SK-N-MC (cell line): ENCODE data around the gene WDHD1.
"Not testable (repeated sequence)": the region's sequence is repeated elsewhere in the genome, so short reads cannot be mapped to it uniquely, and the experiment has no call there.

Source experiments
- DNase-seq: peaks from one replicate; pipeline ENCODE4 v3.0.0-alpha.2; 2011; ENCODE audit warnings: low read depth, low spot score
- H3K27ac ChIP-seq: fragments of 200-600 bp; sonication (generic); 2 replicates; pipeline ENCODE4 v1.5.1; 2016; ENCODE audit warnings: mixed run types
- H3K36me3 ChIP-seq: fragments of 200-600 bp; sonication (generic); 2 replicates; pipeline ENCODE4 v1.6.1; 2017; ENCODE audit warnings: antibody characterized with exemption, low read length, mixed read lengths; ENCODE audit not compliant: insufficient read depth
- H3K4me3 ChIP-seq: fragments of 200-600 bp; sonication (generic); 2 replicates; pipeline ENCODE4 v1.5.1; 2016
- H3K9ac ChIP-seq: fragments of 200-600 bp; sonication (generic); 2 replicates; pipeline ENCODE4 v1.8.0; 2017; ENCODE audit warnings: mixed run types, mixed read lengths; ENCODE audit not compliant: insufficient read length
- H3K9me3 ChIP-seq: fragments of 200-600 bp; sonication (generic); 2 replicates; pipeline ENCODE4 v1.6.1; 2017; ENCODE audit warnings: low read depth, mild to moderate bottlenecking, antibody characterized with exemption, low read length, moderate library complexity, mixed read lengths
- EZH2 ChIP-seq: fragments of 200-600 bp; sonication (generic); IDR thresholded peaks from one replicate; pipeline ENCODE4 v1.6.1; 2017; ENCODE audit warnings: antibody characterized with exemption
- FOXP2 ChIP-seq: optimal IDR thresholded peaks from 2 replicates; pipeline ENCODE3; 2011; ENCODE audit warnings: mild to moderate bottlenecking, moderate library complexity; ENCODE audit not compliant: insufficient read depth; ENCODE audit errors: extremely low read length, control extremely low read depth
- POLR2AphosphoS5 ChIP-seq: IDR thresholded peaks from 2 replicates; pipeline ENCODE4 v1.6.1; 2012; ENCODE audit warnings: mild to moderate bottlenecking, low read depth, low read length, borderline replicate concordance

The WDHD1 gene

GRCh38 chr14:55051165-55051422 lies 24.2 kb upstream of the WDHD1 start:
- Histone ChIP-seq H3K9ac (peak overlapping the region; percentile 56), H3K27ac (peak overlapping the region; percentile 95), H3K4me3 (peak overlapping the region; percentile 99), H3K36me3 (peaks cover 35% of the 10 kb centered on the region), H3K9me3 (no peaks in the 10 kb centered on the region)
- TF ChIP-seq POLR2AphosphoS5: no peak
- TF ChIP-seq EZH2: no peak
- TF ChIP-seq FOXP2: no peak
- DNase-seq: no peak

DNA sequence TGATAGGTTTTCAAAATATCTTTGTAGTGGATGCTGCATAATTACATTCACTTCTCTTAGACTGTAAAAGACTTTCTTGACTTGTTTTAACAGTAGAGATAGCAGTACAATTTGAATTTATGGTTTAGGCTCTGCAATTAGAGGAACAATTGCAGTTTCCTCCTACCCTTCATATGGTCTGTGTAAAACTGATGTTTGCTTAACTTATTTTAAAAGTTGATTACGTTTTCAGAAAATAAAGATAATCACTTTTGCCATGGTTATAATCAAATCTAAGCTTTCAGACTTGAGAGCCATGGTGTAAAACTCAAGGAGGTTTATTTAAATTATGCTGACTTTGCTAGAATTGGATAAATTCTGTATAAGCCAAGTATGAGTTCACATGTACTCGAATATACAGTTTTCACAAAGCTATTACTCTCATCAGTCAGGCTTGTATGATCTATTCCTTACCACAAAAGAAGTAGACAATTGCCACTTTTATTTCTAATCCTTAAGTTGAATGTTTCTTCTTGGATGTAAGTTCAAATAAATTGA lies 22.1 kb upstream of the WDHD1 start:
- H3K9ac ChIP-seq: peak overlapping the region; percentile 6
- peak overlapping the region; percentile 59 for H3K4me3 ChIP-seq
- peak overlapping the region; percentile 77 for H3K27ac ChIP-seq
- peaks cover 19% of the 10 kb centered on the region for H3K36me3 ChIP-seq
- TF ChIP-seq POLR2AphosphoS5 (peak; percentile 40; the same call in 1 of the 2 replicates), EZH2 (no peak), FOXP2 (peak; percentile 56)
- peak; percentile 74 for DNase-seq
- no peaks in the 10 kb centered on the region for H3K9me3 ChIP-seq

GRCh38 chr14:55047301-55048053 lies 20.6 kb upstream of the WDHD1 start:
- peak; percentile 83 for DNase-seq
- Histone ChIP-seq H3K4me3 (peak overlapping the region; percentile 59), H3K36me3 (peaks cover 16% of the 10 kb centered on the region), H3K27ac (peak overlapping the region; percentile 77), H3K9me3 (no peaks in the 10 kb centered on the region), H3K9ac (peak overlapping the region; percentile 38)
- TF ChIP-seq POLR2AphosphoS5 (peak; percentile 59; the same call in 1 of the 2 replicates), EZH2 (no peak)

DNA sequence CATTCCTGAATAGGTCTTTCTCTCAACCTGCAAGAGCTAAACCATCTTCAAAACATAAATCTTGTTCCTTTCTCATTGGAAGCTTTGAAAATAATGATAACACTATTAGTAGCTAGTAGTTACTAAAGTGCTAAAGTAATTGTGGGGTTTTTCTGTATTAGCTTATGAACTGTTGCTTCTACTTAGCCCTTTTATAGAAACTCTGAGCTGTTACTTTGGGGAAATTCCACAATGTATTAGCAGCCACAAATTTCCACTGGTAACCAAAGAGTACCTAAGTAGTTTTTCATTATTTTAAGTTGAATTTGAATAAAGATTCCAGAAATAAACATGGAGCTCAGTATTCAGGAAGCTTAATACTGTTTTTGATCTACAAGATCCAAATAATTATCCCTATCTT lies 18.2 kb upstream of the WDHD1 start:
- Histone ChIP-seq H3K9me3 (no peaks in the 10 kb centered on the region), H3K27ac (no peak overlapping the region), H3K36me3 (peaks cover 16% of the 10 kb centered on the region), H3K4me3 (no peak overlapping the region), H3K9ac (no peak overlapping the region)
- TF ChIP-seq POLR2AphosphoS5: no peak
- TF ChIP-seq EZH2: no peak
- no peak for TF ChIP-seq FOXP2
- no peak for DNase-seq

GRCh38 chr14:55043528-55043927 lies 16.6 kb upstream of the WDHD1 start:
- TF ChIP-seq FOXP2 (no peak), EZH2 (no peak), POLR2AphosphoS5 (no peak)
- no peak for DNase-seq
- no peak overlapping the region for H3K27ac ChIP-seq
- H3K4me3 ChIP-seq: no peak overlapping the region
- H3K9me3 ChIP-seq: no peaks in the 10 kb centered on the region
- no peak overlapping the region for H3K9ac ChIP-seq
- peaks cover 16% of the 10 kb centered on the region for H3K36me3 ChIP-seq

DNA sequence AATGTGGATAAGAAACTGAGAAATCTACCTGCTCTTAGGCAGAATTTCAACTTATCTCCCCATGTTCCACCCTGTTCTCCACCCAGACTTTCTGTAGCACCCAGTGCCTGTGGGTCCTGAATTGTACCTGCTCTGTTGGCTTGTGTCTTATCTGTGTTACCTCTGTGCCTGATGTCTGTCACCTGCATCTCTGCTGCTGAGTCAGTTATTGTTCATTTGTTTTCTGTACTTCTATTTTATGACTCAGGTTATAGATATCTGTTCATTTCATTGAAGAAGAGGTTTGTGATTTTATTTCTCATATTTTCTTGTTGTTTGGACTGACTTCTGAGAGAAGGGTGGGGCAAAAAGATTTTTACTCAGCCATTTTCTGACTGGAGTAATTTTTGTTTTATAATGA lies 11.8 kb upstream of the WDHD1 start:
- no peak for DNase-seq
- Histone ChIP-seq H3K4me3 (no peak overlapping the region), H3K9me3 (no peaks in the 10 kb centered on the region), H3K36me3 (peaks cover 38% of the 10 kb centered on the region), H3K27ac (no peak overlapping the region), H3K9ac (no peak overlapping the region)
- TF ChIP-seq POLR2AphosphoS5: no peak
- no peak for TF ChIP-seq FOXP2
- no peak for TF ChIP-seq EZH2

GRCh38 chr14:55037995-55038394 lies 11.1 kb upstream of the WDHD1 start:
- H3K36me3 ChIP-seq: peaks cover 31% of the 10 kb centered on the region
- H3K9ac ChIP-seq, H3K27ac ChIP-seq, H3K4me3 ChIP-seq, H3K9me3 ChIP-seq, DNase-seq: not testable (repeated sequence)

DNA sequence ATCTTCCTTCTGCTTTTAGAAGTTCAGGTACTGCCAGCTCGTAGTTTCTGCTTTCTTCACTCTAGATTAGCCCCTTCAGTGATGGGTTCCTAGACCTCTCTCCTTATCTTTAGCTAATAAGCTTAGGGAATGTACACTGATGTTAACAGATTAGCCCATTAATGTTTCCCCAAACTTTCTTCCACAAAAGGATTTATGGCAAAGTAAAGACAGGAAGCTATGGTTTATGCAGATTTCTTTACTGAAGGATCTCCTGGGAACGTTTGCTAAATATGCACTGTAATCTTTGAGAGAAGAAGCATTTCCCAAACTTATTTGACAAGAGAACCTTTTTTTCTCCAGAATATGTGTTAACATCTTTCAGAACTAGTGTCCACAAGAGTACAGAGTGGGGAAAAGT lies 4.3 kb upstream of the WDHD1 start:
- no peak for DNase-seq
- Histone ChIP-seq H3K4me3 (peak overlapping the region; percentile 22), H3K27ac (peak overlapping the region; percentile 64), H3K9ac (peak overlapping the region; percentile 55), H3K36me3 (peaks cover 14% of the 10 kb centered on the region), H3K9me3 (no peaks in the 10 kb centered on the region)
- TF ChIP-seq FOXP2: no peak
- TF ChIP-seq EZH2: no peak
- no peak for TF ChIP-seq POLR2AphosphoS5

GRCh38 chr14:55028476-55028875 lies 1.6 kb upstream of the WDHD1 start:
- peak overlapping the region; percentile 97 for H3K9ac ChIP-seq
- no peak for DNase-seq
- no peaks in the 10 kb centered on the region for H3K9me3 ChIP-seq
- no peak for TF ChIP-seq EZH2
- no peak for TF ChIP-seq POLR2AphosphoS5
- TF ChIP-seq FOXP2: no peak
- no peak overlapping the region for H3K27ac ChIP-seq
- peaks cover 9% of the 10 kb centered on the region for H3K36me3 ChIP-seq
- H3K4me3 ChIP-seq: peak overlapping the region; percentile 88
